HL-60 (cell line): Measurements from ENCODE around the gene CDH1.
"Not testable (repeated sequence)": the region's sequence is repeated elsewhere in the genome, so short reads cannot be mapped to it uniquely, and the experiment has no call there.

Source experiments
- DNase-seq, 2 experiments: peaks; one replicate each; pipeline ENCODE4 v3.0.0-alpha.2; 2010 to 2020; ENCODE audit warnings: low read depth in 1 of 2, low spot score in 1 of 2
- H3K27ac ChIP-seq: fragments of 250-450 bp; sonication (Bioruptor Pico); replicated peaks from 2 replicates; pipeline ENCODE4 v1.5.1; 2020; ENCODE audit warnings: mild to moderate bottlenecking, moderate library complexity
- H3K27me3 ChIP-seq: fragments of 250-450 bp; sonication (Bioruptor Pico); 2 replicates; pipeline ENCODE4 v1.5.1; 2021; ENCODE audit warnings: mild to moderate bottlenecking, moderate library complexity; ENCODE audit not compliant: insufficient read depth, poor library complexity, severe bottlenecking
- H3K4me3 ChIP-seq: replicated peaks from 2 replicates; pipeline ENCODE4 v1.5.1; 2011; ENCODE audit warnings: mild to moderate bottlenecking, control low read depth, low read length; ENCODE audit not compliant: insufficient read depth
- GABPA ChIP-seq: IDR thresholded peaks from 2 replicates; pipeline ENCODE4 v1.6.1; 2012; ENCODE audit warnings: low read depth
- POLR2AphosphoS5 ChIP-seq: IDR thresholded peaks from 2 replicates; pipeline ENCODE4 v1.6.1; 2012; ENCODE audit warnings: low read depth
- SPI1 ChIP-seq: IDR thresholded peaks from 2 replicates; pipeline ENCODE4 v1.6.1; 2012; ENCODE audit warnings: low read depth, mild to moderate bottlenecking, borderline replicate concordance
- TF ChIP-seq, protein P1 (sequence below): IDR thresholded peaks from 2 replicates; pipeline ENCODE4 v1.6.1; 2012; ENCODE audit warnings: low read depth; ENCODE audit not compliant: insufficient replicate concordance
- TF ChIP-seq, protein P2 (sequence below): IDR thresholded peaks from one replicate; pipeline ENCODE4 v1.5.1; 2011; ENCODE audit warnings: low read length, control low read depth, inconsistent platforms; ENCODE audit not compliant: insufficient read depth

The CDH1 gene

DNA sequence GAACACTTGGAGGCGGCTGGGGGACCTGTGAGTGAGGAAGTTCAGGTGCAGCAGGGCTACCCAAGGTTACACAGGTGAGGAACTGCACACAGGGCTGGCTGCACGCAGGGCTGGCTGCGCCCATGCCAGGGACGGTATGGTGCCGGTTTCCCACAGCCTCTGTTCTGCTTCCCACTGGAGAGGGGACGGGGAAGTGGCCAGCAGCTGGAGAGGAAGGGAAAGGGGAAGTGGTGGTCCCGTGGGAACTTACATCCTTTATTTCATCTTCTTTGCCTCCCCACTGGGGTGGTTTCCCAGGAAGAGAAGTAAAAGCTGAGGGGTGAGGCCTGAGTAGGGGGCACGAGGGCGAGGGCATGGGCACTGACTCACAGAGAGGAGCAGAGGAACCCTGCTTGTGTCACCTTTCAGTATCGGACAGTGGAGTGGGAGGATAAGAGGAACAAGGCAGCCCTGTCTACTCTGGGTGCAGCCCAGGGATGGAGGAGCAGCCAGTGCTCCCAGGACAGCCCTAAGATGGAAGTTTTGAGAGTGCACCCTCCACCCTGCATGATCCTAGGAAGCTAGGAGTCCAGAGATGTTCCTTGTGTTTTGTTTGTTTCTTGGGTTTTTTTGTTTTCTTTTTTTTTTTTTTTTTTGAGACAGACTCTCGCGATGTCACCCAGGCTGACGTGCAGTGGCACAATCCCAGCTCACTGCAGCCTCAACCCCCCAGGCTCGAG lies 25.5 kb upstream of the CDH1 start:
- DNase-seq = peak; percentile 87 to 90
- H3K4me3 ChIP-seq = peak overlapping the region; percentile 20
- peak overlapping the region; percentile 84 for H3K27ac ChIP-seq
- TF ChIP-seq, protein P1, sequence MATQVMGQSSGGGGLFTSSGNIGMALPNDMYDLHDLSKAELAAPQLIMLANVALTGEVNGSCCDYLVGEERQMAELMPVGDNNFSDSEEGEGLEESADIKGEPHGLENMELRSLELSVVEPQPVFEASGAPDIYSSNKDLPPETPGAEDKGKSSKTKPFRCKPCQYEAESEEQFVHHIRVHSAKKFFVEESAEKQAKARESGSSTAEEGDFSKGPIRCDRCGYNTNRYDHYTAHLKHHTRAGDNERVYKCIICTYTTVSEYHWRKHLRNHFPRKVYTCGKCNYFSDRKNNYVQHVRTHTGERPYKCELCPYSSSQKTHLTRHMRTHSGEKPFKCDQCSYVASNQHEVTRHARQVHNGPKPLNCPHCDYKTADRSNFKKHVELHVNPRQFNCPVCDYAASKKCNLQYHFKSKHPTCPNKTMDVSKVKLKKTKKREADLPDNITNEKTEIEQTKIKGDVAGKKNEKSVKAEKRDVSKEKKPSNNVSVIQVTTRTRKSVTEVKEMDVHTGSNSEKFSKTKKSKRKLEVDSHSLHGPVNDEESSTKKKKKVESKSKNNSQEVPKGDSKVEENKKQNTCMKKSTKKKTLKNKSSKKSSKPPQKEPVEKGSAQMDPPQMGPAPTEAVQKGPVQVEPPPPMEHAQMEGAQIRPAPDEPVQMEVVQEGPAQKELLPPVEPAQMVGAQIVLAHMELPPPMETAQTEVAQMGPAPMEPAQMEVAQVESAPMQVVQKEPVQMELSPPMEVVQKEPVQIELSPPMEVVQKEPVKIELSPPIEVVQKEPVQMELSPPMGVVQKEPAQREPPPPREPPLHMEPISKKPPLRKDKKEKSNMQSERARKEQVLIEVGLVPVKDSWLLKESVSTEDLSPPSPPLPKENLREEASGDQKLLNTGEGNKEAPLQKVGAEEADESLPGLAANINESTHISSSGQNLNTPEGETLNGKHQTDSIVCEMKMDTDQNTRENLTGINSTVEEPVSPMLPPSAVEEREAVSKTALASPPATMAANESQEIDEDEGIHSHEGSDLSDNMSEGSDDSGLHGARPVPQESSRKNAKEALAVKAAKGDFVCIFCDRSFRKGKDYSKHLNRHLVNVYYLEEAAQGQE = no peak
- TF ChIP-seq POLR2AphosphoS5 (peak; percentile 86), SPI1 (peak; percentile 99), GABPA (no peak)
- TF ChIP-seq, protein P2, sequence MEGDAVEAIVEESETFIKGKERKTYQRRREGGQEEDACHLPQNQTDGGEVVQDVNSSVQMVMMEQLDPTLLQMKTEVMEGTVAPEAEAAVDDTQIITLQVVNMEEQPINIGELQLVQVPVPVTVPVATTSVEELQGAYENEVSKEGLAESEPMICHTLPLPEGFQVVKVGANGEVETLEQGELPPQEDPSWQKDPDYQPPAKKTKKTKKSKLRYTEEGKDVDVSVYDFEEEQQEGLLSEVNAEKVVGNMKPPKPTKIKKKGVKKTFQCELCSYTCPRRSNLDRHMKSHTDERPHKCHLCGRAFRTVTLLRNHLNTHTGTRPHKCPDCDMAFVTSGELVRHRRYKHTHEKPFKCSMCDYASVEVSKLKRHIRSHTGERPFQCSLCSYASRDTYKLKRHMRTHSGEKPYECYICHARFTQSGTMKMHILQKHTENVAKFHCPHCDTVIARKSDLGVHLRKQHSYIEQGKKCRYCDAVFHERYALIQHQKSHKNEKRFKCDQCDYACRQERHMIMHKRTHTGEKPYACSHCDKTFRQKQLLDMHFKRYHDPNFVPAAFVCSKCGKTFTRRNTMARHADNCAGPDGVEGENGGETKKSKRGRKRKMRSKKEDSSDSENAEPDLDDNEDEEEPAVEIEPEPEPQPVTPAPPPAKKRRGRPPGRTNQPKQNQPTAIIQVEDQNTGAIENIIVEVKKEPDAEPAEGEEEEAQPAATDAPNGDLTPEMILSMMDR = no peak
- H3K27me3 ChIP-seq = no peaks in the 10 kb centered on the region

DNA sequence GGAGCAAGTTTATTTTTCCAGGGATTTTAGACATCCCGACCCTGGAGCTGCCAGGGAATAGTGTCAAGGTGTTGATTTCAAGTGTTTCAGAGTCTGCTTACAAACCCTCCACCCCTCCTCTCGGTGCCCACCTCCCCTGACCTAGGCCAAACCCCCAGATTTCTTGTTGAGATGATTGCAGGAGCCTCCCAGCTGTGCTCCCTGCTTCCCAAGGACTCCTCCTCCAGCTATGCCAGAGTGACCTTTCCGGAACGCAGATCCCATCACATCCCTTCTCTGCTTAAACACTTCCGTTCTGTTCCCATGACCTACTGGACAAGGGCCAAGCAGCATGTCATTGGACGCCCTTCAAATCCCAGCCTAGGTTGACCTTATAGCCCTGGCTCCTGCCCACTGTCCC lies 23.7 kb upstream of the CDH1 start:
- TF ChIP-seq GABPA = no peak
- TF ChIP-seq, protein P2 = no peak
- TF ChIP-seq POLR2AphosphoS5 = no peak
- TF ChIP-seq SPI1 = no peak
- TF ChIP-seq, protein P1 = no peak
- Histone ChIP-seq H3K27ac (no peak overlapping the region), H3K4me3 (no peak overlapping the region), H3K27me3 (no peaks in the 10 kb centered on the region)
- DNase-seq = no peak

DNA sequence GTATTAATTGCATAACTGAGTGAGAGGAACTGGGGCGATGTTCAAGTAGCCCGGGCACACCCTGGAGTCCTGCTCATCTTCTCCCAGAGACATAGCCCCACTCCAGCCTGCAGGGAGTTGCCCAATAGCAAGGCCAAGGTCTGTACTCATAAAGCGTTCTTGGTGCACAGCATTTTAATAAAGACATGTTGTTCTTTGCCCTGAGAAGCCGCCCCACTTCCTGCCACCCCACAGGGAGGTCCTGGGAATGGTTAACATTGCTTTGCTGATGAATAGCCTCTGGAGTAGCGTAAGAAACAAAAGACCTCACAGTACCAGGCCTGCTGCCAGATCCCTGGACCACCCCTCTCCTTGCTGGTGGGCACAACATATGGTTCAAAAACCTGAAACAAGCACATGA lies 21.6 kb upstream of the CDH1 start:
- H3K4me3 ChIP-seq = no peak overlapping the region
- TF ChIP-seq SPI1 (no peak), POLR2AphosphoS5 (no peak), GABPA (no peak)
- TF ChIP-seq, protein P2 = no peak
- TF ChIP-seq, protein P1 = no peak
- H3K27ac ChIP-seq = no peak overlapping the region
- no peaks in the 10 kb centered on the region for H3K27me3 ChIP-seq
- peak in 1 of 2 experiments; percentile 11 for DNase-seq

DNA sequence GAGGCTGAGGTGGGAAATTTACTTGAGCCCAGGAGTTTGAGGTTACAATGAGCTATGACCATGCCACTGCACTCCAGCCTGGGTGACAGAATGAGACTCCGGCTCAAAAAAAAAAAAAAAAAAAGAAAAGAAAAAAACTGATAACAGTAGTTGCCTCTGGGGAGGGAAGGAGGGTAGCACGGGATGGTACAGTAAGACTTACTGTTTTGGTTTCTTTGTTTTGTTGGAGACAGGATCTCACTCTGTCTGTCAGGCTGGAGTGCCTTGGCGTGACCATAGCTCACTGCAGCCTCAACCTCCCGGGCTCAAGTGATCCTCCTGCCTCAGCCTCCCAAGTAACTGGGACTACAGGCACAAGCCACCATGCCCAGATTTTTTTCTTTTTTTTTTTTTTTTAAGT lies 20.6 kb upstream of the CDH1 start:
- H3K4me3 ChIP-seq, H3K27me3 ChIP-seq, H3K27ac ChIP-seq, DNase-seq: not testable (repeated sequence)
